Measurements from ENCODE around the gene FAM120AOS. TPM values are rescaled to one million over a fixed set of nuclear protein-coding genes. Genes with fewer than 3 reads are reported as not detected.
A peak's percentile ranks its signal among the peaks of the same experiment; 100 is the strongest.

Gene FAM120AOS
- total and polyA plus RNA-seq, 7 experiments from 2014 or later = 36.7 to 62.1 (median 47.2) TPM

DNA sequence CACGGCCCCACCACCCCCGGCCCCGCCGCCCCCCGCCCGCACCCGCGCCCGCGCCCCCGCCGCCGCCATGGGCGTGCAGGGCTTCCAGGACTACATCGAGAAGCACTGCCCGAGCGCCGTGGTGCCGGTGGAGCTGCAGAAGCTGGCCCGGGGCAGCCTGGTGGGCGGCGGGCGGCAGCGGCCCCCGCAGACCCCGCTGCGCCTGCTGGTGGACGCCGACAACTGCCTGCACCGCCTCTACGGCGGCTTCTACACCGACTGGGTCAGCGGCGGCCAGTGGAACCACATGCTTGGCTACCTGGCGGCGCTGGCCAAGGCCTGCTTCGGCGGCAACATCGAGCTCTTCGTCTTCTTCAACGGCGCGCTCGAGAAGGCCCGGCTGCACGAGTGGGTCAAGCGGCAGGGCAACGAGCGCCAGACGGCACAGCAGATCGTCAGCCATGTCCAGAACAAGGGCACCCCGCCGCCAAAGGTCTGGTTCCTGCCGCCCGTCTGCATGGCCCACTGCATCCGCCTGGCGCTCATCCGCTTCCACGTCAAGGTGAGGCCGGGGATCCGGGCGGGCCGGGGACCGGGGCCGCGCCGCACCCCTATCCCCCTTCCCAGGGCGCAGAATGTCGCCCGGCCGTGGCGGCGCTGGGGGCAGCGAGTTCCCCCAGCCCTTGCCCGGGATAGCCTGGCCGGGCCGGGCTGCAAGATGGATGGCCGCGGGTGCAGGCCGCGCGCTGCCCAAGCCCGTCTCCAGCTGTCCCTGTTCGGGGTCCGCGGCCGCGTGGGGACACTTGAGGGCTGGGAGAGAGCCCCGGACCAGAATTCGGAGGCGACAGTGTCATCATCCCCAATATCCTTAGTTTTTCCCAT is 1.3 kb downstream of the FAM120AOS start:
- Histone ChIP-seq H3K36me3 (ENCODE audit: control insufficient read depth in 2 of 3, insufficient read depth in 3 of 3, low read length in 3 of 3) (peaks cover 5 to 16% (median 7%) of the 10 kb centered on the region in 3 experiments), H3K27ac (ENCODE audit: low read depth, low read length) (peak overlapping the region; percentile 87), H3K4me1 (ENCODE audit: control insufficient read depth in 2 of 2, insufficient read depth in 2 of 2, low read length in 2 of 2) (peaks cover 31 to 43% of the 10 kb centered on the region in 2 donors), H3K9me3 (ENCODE audit: control insufficient read depth in 2 of 3, low read length in 3 of 3) (no peaks in the 10 kb centered on the region), H3K27me3 (ENCODE audit: control insufficient read depth in 2 of 2, insufficient read depth in 2 of 2, low read length in 2 of 2) (no peaks in the 10 kb centered on the region), H3K4me3 (ENCODE audit: low read length) (peak overlapping the region; percentile 72)
- peak; percentile 24 to 60 (median 46) for DNase-seq
- no peaks in the 10 kb centered on the region for H3K9me3 Mint-ChIP-seq
- peaks cover 3 to 25% (median 9%) of the 10 kb centered on the region in 5 donors for H3K36me3 Mint-ChIP-seq
- H3K4me1 Mint-ChIP-seq = peaks cover 31 to 64% (median 55%) of the 10 kb centered on the region in 7 donors
- peak overlapping the region; percentile 83 to 98 (median 94) for H3K27ac Mint-ChIP-seq
- CTCF ChIA-PET = interaction anchor here (0.6 kb wide), 1 partner anchor 114 kb away, joined by 3 read pairs; no protein-coding TSS in a partner anchor
- peak; percentile 1 for ATAC-seq
- intact Hi-C loops (cut with micrococcal nuclease) = loop anchor here (1.0 to 10.0 kb wide), 14 partner anchors 49 to 1160 kb away; partner anchors contain the start of genes NINJ1 (in 2 of the 2), CARD19 (in 1 of the 2), CENPP (in 1 of the 2) and IARS1 (in 1 of the 2)
- peak overlapping the region; percentile 89 to 100 (median 95) for H3K4me3 Mint-ChIP-seq
- H3K27me3 Mint-ChIP-seq = no peaks in the 10 kb centered on the region
- POLR2A ChIA-PET = interaction anchor here (1.0 to 2.1 kb wide), 3 partner anchors 114 to 498 kb away, joined by 3 to 11 read pairs (median 4); no protein-coding TSS in a partner anchor

DNA sequence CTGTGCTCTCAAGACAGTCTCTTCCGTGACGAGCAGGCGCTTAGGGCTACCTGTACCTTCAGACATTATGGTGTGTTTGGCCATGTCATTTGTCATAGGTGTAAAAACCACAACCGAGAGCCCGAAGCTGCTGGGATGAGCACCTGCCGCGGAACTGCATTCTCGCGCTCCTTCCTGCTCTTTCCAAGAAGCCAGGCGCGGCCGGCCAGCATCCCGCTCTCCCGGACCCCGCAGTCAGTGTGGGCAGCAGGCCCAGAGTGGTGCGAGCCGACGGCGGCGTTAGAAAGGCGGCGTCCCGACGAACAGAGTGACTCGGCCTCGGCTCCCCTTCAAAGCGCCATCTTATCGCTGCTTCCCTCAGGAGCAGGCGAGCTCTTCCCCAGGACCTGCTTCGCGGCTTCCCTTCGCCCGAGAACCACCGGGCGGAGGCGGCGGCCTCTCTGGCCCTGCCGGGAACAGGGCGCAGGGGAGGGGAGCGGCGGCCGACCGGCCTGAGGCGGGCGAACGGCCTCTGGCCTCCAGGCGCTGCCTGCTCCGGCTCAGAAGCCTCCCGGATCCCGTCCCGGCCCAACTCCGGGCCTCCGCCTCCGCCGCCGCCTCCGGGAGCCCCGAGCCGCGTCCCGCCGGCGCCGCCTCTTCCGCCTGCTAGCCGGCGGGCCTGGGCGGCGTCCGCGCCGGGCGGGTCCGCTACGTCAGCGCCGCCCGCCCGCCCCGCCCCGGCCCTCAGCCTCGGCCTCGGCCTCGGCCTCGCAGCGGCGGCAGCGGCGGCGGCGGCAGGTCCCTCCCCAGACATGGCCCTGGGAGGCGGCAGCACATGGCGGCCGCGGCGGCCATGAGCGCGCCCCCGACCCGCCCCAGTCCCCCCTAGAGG is 2.2 kb downstream of the FAM120AOS start, which contains the start of gene FAM120A:
Gene FAM120A, plus strand, starts transcription at position 741 of the 871 bp plus-strand sequence. CDS start 231 bp downstream, outside the sequence.
- H3K4me1 ChIP-seq (ENCODE audit: control insufficient read depth in 2 of 2, insufficient read depth in 2 of 2, low read length in 2 of 2) = peaks cover 31 to 34% of the 10 kb centered on the region in 2 donors
- peak within 1 kb of the TSS; percentile 97 for H3K27ac ChIP-seq (ENCODE audit: low read depth, low read length)
- H3K27me3 ChIP-seq (ENCODE audit: control insufficient read depth in 2 of 2, insufficient read depth in 2 of 2, low read length in 2 of 2) = no peaks in the 10 kb centered on the region
- Mint-ChIP-seq H3K36me3 (peaks cover 3 to 28% (median 16%) of the 10 kb centered on the region in 5 donors), H3K27me3 (no peaks in the 10 kb centered on the region), H3K9me3 (no peaks in the 10 kb centered on the region), H3K4me3 (peak within 1 kb of the TSS; percentile 92 to 100 (median 95)), H3K4me1 (peaks cover 24 to 55% (median 47%) of the 10 kb centered on the region in 7 donors), H3K27ac (peak within 1 kb of the TSS; percentile 83 to 98 (median 94))
- ChIA-PET POLR2A (interaction anchor here (1.0 to 1.4 kb wide), 4 partner anchors 115 to 781 kb away, joined by 3 to 4 read pairs (median 4); partner anchors contain the start of gene IPPK), CTCF (no interaction called here)
- intact Hi-C loops (cut with micrococcal nuclease) = loop anchor here (1.0 to 10.0 kb wide), 8 partner anchors 316 to 1159 kb away; partner anchors contain the start of genes NINJ1 (in 2 of the 2), CARD19 (in 1 of the 2), IARS1 (in 1 of the 2) and ZNF484 (in 1 of the 2)
- peak within 1 kb of the TSS; percentile 95 for H3K4me3 ChIP-seq (ENCODE audit: low read length)
- H3K9me3 ChIP-seq (ENCODE audit: control insufficient read depth in 2 of 3, low read length in 3 of 3) = no peaks in the 10 kb centered on the region
- peaks cover 8 to 25% (median 11%) of the 10 kb centered on the region in 3 experiments for H3K36me3 ChIP-seq (ENCODE audit: control insufficient read depth in 2 of 3, insufficient read depth in 3 of 3, low read length in 3 of 3)
- peak; percentile 84 for ATAC-seq
- DNase-seq = peak; percentile 55 to 85 (median 65)

DNA sequence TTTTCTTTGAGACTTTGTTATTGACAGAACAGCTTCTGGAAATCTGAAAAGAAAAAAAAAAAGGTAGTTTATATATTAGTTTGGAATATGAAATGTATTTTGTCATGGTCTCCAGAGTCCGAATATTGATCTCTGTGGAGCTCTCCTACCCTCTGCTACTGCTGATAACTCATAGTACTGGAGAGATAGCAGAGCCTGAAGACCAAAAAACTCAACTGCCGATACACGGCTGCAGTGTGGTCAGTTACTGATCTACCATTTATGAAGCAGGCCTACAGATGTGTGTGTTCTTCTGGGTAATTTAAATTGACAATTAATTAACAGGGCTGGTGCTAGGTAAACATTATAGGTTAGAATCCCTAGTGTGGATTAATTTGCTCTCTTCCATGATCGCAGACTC is 5.7 kb downstream of the FAM120AOS start:
- intact Hi-C loops (cut with micrococcal nuclease) = no loop called here
- H3K4me1 ChIP-seq (ENCODE audit: control insufficient read depth in 2 of 2, insufficient read depth in 2 of 2, low read length in 2 of 2) = peaks cover 16% of the 10 kb centered on the region in 2 donors
- Mint-ChIP-seq H3K27ac (peak overlapping the region in 6 of 9 donors; percentile 15 to 77 (median 36)), H3K4me1 (peaks cover 9 to 28% (median 20%) of the 10 kb centered on the region in 7 donors), H3K4me3 (no peak overlapping the region), H3K27me3 (no peaks in the 10 kb centered on the region), H3K9me3 (peaks cover 0 to 3% (median 0%) of the 10 kb centered on the region in 11 donors), H3K36me3 (peaks cover 3 to 31% (median 16%) of the 10 kb centered on the region in 5 donors)
- DNase-seq (no peak), ATAC-seq (no peak)
- H3K4me3 ChIP-seq (ENCODE audit: low read length) = no peak overlapping the region
- no peaks in the 10 kb centered on the region for H3K9me3 ChIP-seq (ENCODE audit: control insufficient read depth in 2 of 3, low read length in 3 of 3)
- H3K27me3 ChIP-seq (ENCODE audit: control insufficient read depth in 2 of 2, insufficient read depth in 2 of 2, low read length in 2 of 2) = no peaks in the 10 kb centered on the region
- H3K27ac ChIP-seq (ENCODE audit: low read depth, low read length) = peak overlapping the region; percentile 41
- ChIA-PET CTCF (interaction anchor here (0.7 kb wide), 1 partner anchor 119 kb away, joined by 3 read pairs; no protein-coding TSS in a partner anchor), POLR2A (no interaction called here)
- H3K36me3 ChIP-seq (ENCODE audit: control insufficient read depth in 2 of 3, insufficient read depth in 3 of 3, low read length in 3 of 3) = peaks cover 8 to 34% (median 11%) of the 10 kb centered on the region in 3 experiments

DNA sequence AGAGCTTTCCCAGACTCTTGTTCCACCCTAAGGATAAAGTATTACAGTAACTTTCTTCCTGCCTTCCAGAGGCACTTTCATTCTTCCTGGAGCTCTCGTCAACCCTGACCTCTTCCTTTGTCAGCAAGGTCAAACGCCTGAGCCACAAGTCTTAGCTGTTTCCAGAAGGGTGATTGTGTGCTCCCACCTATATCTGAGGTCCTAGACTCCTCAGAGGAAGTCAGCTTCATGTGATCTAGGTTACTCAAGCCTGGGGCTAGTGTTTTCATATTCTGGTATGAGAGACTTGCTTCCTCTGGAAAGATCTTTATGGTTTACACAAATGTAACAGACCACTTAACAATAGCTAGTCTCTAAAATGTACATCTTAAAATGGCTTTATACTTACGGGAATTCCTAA is 7.3 kb downstream of the FAM120AOS start:
- ATAC-seq = no peak
- Histone ChIP-seq H3K4me3 (ENCODE audit: low read length) (no peak overlapping the region), H3K9me3 (ENCODE audit: control insufficient read depth in 2 of 3, low read length in 3 of 3) (no peaks in the 10 kb centered on the region), H3K27ac (ENCODE audit: low read depth, low read length) (no peak overlapping the region), H3K4me1 (ENCODE audit: control insufficient read depth in 2 of 2, insufficient read depth in 2 of 2, low read length in 2 of 2) (peaks cover 16% of the 10 kb centered on the region in 2 donors), H3K36me3 (ENCODE audit: control insufficient read depth in 2 of 3, insufficient read depth in 3 of 3, low read length in 3 of 3) (peaks cover 8 to 32% (median 11%) of the 10 kb centered on the region in 3 experiments), H3K27me3 (ENCODE audit: control insufficient read depth in 2 of 2, insufficient read depth in 2 of 2, low read length in 2 of 2) (no peaks in the 10 kb centered on the region)
- no peaks in the 10 kb centered on the region for H3K27me3 Mint-ChIP-seq
- no peak overlapping the region for H3K4me3 Mint-ChIP-seq
- H3K4me1 Mint-ChIP-seq = peaks cover 9 to 28% (median 20%) of the 10 kb centered on the region in 7 donors
- POLR2A ChIA-PET = no interaction called here
- peaks cover 3 to 31% (median 16%) of the 10 kb centered on the region in 5 donors for H3K36me3 Mint-ChIP-seq
- DNase-seq = no peak
- intact Hi-C loops (cut with micrococcal nuclease) = no loop called here
- peak overlapping the region in 4 of 9 donors; percentile 7 to 77 (median 36) for H3K27ac Mint-ChIP-seq
- CTCF ChIA-PET = no interaction called here
- peaks cover 0 to 5% (median 0%) of the 10 kb centered on the region in 11 donors for H3K9me3 Mint-ChIP-seq

DNA sequence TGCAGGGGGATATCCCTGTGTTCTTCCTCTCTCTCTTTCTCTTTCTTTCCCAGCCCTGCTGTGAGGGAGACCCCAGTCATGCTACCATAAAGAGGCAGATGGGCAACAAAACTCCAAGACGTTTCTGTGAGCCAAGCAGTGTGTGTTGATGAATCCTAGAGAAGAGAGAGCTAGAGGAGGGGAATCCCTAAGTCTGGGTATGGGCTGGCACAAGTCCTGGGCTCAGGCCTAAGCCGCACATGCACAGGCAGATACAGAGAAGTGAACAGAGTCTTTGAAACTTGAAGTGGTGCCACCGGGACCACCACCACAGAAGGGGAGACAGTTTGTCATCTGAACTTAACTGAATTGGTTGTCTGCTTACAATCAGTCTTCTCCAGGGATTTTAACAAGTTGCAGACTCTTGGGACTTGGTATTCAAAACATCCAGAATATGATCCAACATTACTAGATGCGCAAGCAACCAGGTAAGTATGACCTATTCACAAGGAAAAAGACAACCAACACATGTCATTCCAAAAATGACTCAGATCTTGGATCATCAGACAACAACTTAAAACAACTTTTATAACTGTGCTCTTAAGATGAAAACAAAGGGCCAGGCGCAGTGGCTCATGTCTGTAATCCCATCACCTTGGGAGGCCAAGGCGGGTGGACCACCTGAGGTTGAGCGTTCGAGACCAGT is 12.3 kb downstream of the FAM120AOS start:
- peaks cover 0 to 18% (median 2%) of the 10 kb centered on the region in 5 donors for H3K36me3 Mint-ChIP-seq
- H3K9me3 Mint-ChIP-seq = peaks cover 0 to 5% (median 0%) of the 10 kb centered on the region in 11 donors
- H3K9me3 ChIP-seq (ENCODE audit: control insufficient read depth in 2 of 3, low read length in 3 of 3) = no peaks in the 10 kb centered on the region
- no peak overlapping the region for H3K27ac Mint-ChIP-seq
- no peaks in the 10 kb centered on the region for H3K27me3 ChIP-seq (ENCODE audit: control insufficient read depth in 2 of 2, insufficient read depth in 2 of 2, low read length in 2 of 2)
- H3K4me3 Mint-ChIP-seq = no peak overlapping the region
- no peak overlapping the region for H3K4me3 ChIP-seq (ENCODE audit: low read length)
- no peaks in the 10 kb centered on the region for H3K4me1 ChIP-seq (ENCODE audit: control insufficient read depth in 2 of 2, insufficient read depth in 2 of 2, low read length in 2 of 2)
- peaks cover 0 to 6% (median 0%) of the 10 kb centered on the region in 7 donors for H3K4me1 Mint-ChIP-seq
- POLR2A ChIA-PET = interaction anchor here (1.3 kb wide), 1 partner anchor 13 kb away, joined by 4 read pairs; no protein-coding TSS in a partner anchor
- peaks cover 0 to 10% (median 0%) of the 10 kb centered on the region in 3 experiments for H3K36me3 ChIP-seq (ENCODE audit: control insufficient read depth in 2 of 3, insufficient read depth in 3 of 3, low read length in 3 of 3)
- CTCF ChIA-PET = no interaction called here
- DNase-seq (no peak), ATAC-seq (no peak)
- H3K27ac ChIP-seq (ENCODE audit: low read depth, low read length) = no peak overlapping the region
- no peaks in the 10 kb centered on the region for H3K27me3 Mint-ChIP-seq
- intact Hi-C loops (cut with micrococcal nuclease) = no loop called here

Measured in naive thymus-derived CD4-positive, alpha-beta T cell (primary cell).